PC-9 (cell line): ENCODE measurements around the gene TGFB1I1. TPM values are rescaled to one million over a fixed set of nuclear protein-coding genes. Genes with fewer than 3 reads are reported as not detected.

Experiments
- BruUV-seq: library from RNA; stranded (reverse); fragments of 400-500 nt; replicated peaks from 2 replicates; lab custom pipeline; 2021; lab: Mats Ljungman, UMichigan
- CTCF ChIA-PET: fragments of 300-600 bp; sonication (Branson Sonifier 250); formaldehyde crosslinking; loops from one replicate; lab custom pipeline; 2022; ENCODE audit warnings: antibody characterized with exemption; lab: Charles Lee
- POLR2A ChIA-PET: fragments of 300-600 bp; sonication (Branson Sonifier 250); formaldehyde crosslinking; loops from one replicate; lab custom pipeline; 2022; ENCODE audit warnings: antibody characterized with exemption; ENCODE audit not compliant: unreplicated experiment; lab: Charles Lee
- DNase-seq, 2 experiments: peaks; one replicate each; pipeline versions ENCODE4 v3.0.0 to v3.0.0-alpha.2; 2015 to 2022; ENCODE audit warnings: mixed read lengths in 1 of 2
- H2AFZ ChIP-seq: fragments of 200-600 bp; sonication (generic); 2 replicates; pipeline ENCODE4 v1.8.1; 2017; ENCODE audit warnings: antibody characterized with exemption
- H3F3A ChIP-seq: fragments of 200-600 bp; sonication (generic); 2 replicates; pipeline ENCODE4 v1.8.1; 2017; ENCODE audit warnings: antibody characterized with exemption, mild to moderate bottlenecking, low read depth; ENCODE audit not compliant: insufficient read depth
- H3K27ac ChIP-seq: fragments of 200-600 bp; sonication (generic); 2 replicates; pipeline ENCODE4 v1.6.1; 2016; ENCODE audit warnings: mixed run types
- H3K27me3 ChIP-seq: fragments of 200-600 bp; sonication (generic); 2 replicates; pipeline ENCODE4 v1.6.1; 2016; ENCODE audit warnings: low read depth, mixed run types; ENCODE audit not compliant: insufficient read depth
- H3K36me3 ChIP-seq: fragments of 200-600 bp; sonication (generic); 2 replicates; pipeline ENCODE4 v1.6.1; 2016; ENCODE audit warnings: low read depth, mixed run types
- H3K4me1 ChIP-seq: fragments of 200-600 bp; sonication (generic); replicated peaks from 2 replicates; pipeline ENCODE4 v1.6.1; 2016; ENCODE audit warnings: mixed run types; ENCODE audit not compliant: insufficient read depth
- H3K4me2 ChIP-seq: fragments of 200-600 bp; sonication (generic); 2 replicates; pipeline ENCODE4 v1.6.1; 2017; ENCODE audit warnings: mixed run types
- H3K4me3 ChIP-seq: fragments of 200-600 bp; sonication (generic); 2 replicates; pipeline ENCODE4 v1.6.1; 2016; ENCODE audit warnings: mixed run types
- H3K79me2 ChIP-seq: fragments of 200-600 bp; sonication (generic); 2 replicates; pipeline ENCODE4 v1.6.1; 2017; ENCODE audit warnings: low read depth, mixed run types
- H3K9me2 ChIP-seq: fragments of 200-600 bp; sonication (generic); 2 replicates; pipeline ENCODE4 v1.8.1; 2017; ENCODE audit warnings: mild to moderate bottlenecking; ENCODE audit not compliant: insufficient read depth
- H3K9me3 ChIP-seq: fragments of 200-600 bp; sonication (generic); 2 replicates; pipeline ENCODE4 v1.8.1; 2016; ENCODE audit warnings: low read depth; ENCODE audit not compliant: insufficient read depth
- H4K20me1 ChIP-seq: fragments of 200-600 bp; sonication (generic); 2 replicates; pipeline ENCODE4 v1.8.1; 2017; ENCODE audit not compliant: insufficient read depth
- CTCF ChIP-seq: fragments of 200-600 bp; sonication (generic); conservative IDR thresholded peaks from 2 replicates; pipeline ENCODE4 v1.6.1; 2017; ENCODE audit warnings: mixed run types, antibody characterized with exemption, mild to moderate bottlenecking, moderate library complexity
- EZH2 ChIP-seq: fragments of 200-600 bp; sonication (generic); IDR thresholded peaks from 2 replicates; pipeline ENCODE4 v1.8.0; 2017; ENCODE audit warnings: antibody characterized with exemption, low read depth
- intact Hi-C: fragments of 100-400 bp; cut with micrococcal nuclease; formaldehyde crosslinking; loops from one replicate; pipeline ENCODE4 v1.10.0; 2022; ENCODE audit not compliant: unreplicated experiment
- total RNA-seq: library from RNA; stranded (reverse); gene quantifications from 2 replicates; pipeline ENCODE4 v1.2.3, GENCODE V29; 2021

Gene TGFB1I1
- total RNA-seq, 1 experiment from 2014 or later = 9.0 TPM

- Histone ChIP-seq H3K27ac (no peak overlapping the region), H3K4me3 (no peak overlapping the region), H3K36me3 (no peaks in the 10 kb centered on the region), H2AFZ (no peak overlapping the region), H3K4me1 (peaks cover 11% of the 10 kb centered on the region; the same call in 1 of the 2 replicates), H3K9me2 (no peaks in the 10 kb centered on the region), H4K20me1 (no peaks in the 10 kb centered on the region), H3K79me2 (peaks cover 5% of the 10 kb centered on the region; the same call in 1 of the 2 replicates), H3K27me3 (peaks cover 43% of the 10 kb centered on the region), H3K9me3 (0 out of 2 replicates have a peak, but pooled peaks cover 4% of the 10 kb centered on the region), H3K4me2 (no peak overlapping the region), H3F3A (peaks cover 9% of the 10 kb centered on the region; the same call in 1 of the 2 replicates)
- ChIA-PET POLR2A (no interaction called here), CTCF (no interaction called here)
- no TSS peak for BruUV-seq
- no peak for DNase-seq
- intact Hi-C loops = no loop called here
- TF ChIP-seq CTCF (no peak), EZH2 (no peak)
Observed at GRCh38 chr16:31513884-31514283, 41.9 kb downstream of the TGFB1I1 start.

- H3K36me3 ChIP-seq = no peaks in the 10 kb centered on the region
- H3K4me2 ChIP-seq = no peak overlapping the region
- no peak for DNase-seq
- H2AFZ ChIP-seq = no peak overlapping the region
- H3K4me1 ChIP-seq = no peaks in the 10 kb centered on the region
- peaks cover 66% of the 10 kb centered on the region for H3K27me3 ChIP-seq
- POLR2A ChIA-PET = no interaction called here
- TF ChIP-seq CTCF (no peak), EZH2 (no peak)
- H3K4me3 ChIP-seq = no peak overlapping the region
- 0 out of 2 replicates have a peak, but pooled peaks cover 4% of the 10 kb centered on the region for H3K9me3 ChIP-seq
- intact Hi-C loops = no loop called here
- no TSS peak for BruUV-seq
- H3F3A ChIP-seq = peaks cover 5% of the 10 kb centered on the region; the same call in 1 of the 2 replicates
- H4K20me1 ChIP-seq = no peaks in the 10 kb centered on the region
- CTCF ChIA-PET = no interaction called here
- no peaks in the 10 kb centered on the region for H3K79me2 ChIP-seq
- no peak overlapping the region for H3K27ac ChIP-seq
- no peaks in the 10 kb centered on the region for H3K9me2 ChIP-seq
Observed at GRCh38 chr16:31517800-31518402, 45.9 kb downstream of the TGFB1I1 start.

- Histone ChIP-seq H3K9me3 (0 out of 2 replicates have a peak, but pooled peaks cover 4% of the 10 kb centered on the region), H3K27ac (no peak overlapping the region), H3K9me2 (no peaks in the 10 kb centered on the region), H3K36me3 (no peaks in the 10 kb centered on the region), H3K4me3 (no peak overlapping the region), H3F3A (no peaks in the 10 kb centered on the region), H3K27me3 (peaks cover 70% of the 10 kb centered on the region), H4K20me1 (no peaks in the 10 kb centered on the region), H2AFZ (no peak overlapping the region), H3K4me2 (no peak overlapping the region), H3K4me1 (no peaks in the 10 kb centered on the region), H3K79me2 (no peaks in the 10 kb centered on the region)
- ChIA-PET CTCF (interaction anchor here (0.6 kb wide), 1 partner anchor 143 kb away, joined by 4 read pairs; no protein-coding TSS in a partner anchor), POLR2A (no interaction called here)
- no peak for DNase-seq
- intact Hi-C loops = no loop called here
- BruUV-seq = no TSS peak
- TF ChIP-seq EZH2 (no peak), CTCF (no peak)
Observed at GRCh38 chr16:31519759-31520431, 47.9 kb downstream of the TGFB1I1 start.
